Smooth muscle cell (in vitro differentiated cells): ENCODE results near the gene PTGER2. TPM values are rescaled to one million over a fixed set of nuclear protein-coding genes. Genes with fewer than 3 reads are reported as not detected.

Experiments used
- polyA plus RNA-seq: library from polyadenylated mRNA; unstranded; fragments of >200 nt; fragmentation: Nextera tagmentation; extraction: Ambion mirVana; gene quantifications from 2 replicates; pipeline ENCODE4 v1.2.1, GENCODE V29; 2016
- total RNA-seq: library from RNA; depleted of rRNA; stranded (reverse); fragments of >200 nt; gene quantifications from 2 replicates; pipeline ENCODE4 v1.2.3, GENCODE V29; 2014

PTGER2 gene
- total and polyA plus RNA-seq, 2 experiments from 2014 or later: 24.6 to 36.4 TPM

Other genes starting within 250 kb of the PTGER2 start
- 217 and 229 TPM in 2 replicates for gene NID2, start 245.3 kb upstream of the PTGER2 start, total RNA-seq
- 130 and 196 TPM in 2 replicates for gene NID2, start 245.3 kb upstream of the PTGER2 start, polyA plus RNA-seq
- not detected in 2 replicates for gene PTGDR, start 46.6 kb upstream of the PTGER2 start, total RNA-seq
- not detected in 2 replicates for gene PTGDR, start 46.6 kb upstream of the PTGER2 start, polyA plus RNA-seq
- 5.6 and 5.9 TPM in 2 replicates for gene TXNDC16, start 238.2 kb downstream of the PTGER2 start, total RNA-seq
- gene TXNDC16, start 238.2 kb downstream of the PTGER2 start, polyA plus RNA-seq: 1.8 and 2.8 TPM in 2 replicates
- gene GPR137C, start 238.5 kb downstream of the PTGER2 start, total RNA-seq: 3.8 and 4.4 TPM in 2 replicates
- 1.0 and 1.4 TPM in 2 replicates for gene GPR137C, start 238.5 kb downstream of the PTGER2 start, polyA plus RNA-seq